IPS-18c (cell line): ENCODE results near the gene EIF3A.
"Not testable (repeated sequence)": the region's sequence is repeated elsewhere in the genome, so short reads cannot be mapped to it uniquely, and the experiment has no call there.

Experiments used
- H3K4me3 ChIP-seq: 2 replicates; pipeline ENCODE4 v1.7.0; 2013; ENCODE audit warnings: low read depth, mild to moderate bottlenecking, low read length, moderate library complexity; ENCODE audit not compliant: insufficient read depth
- H3K9me3 ChIP-seq: one replicate; pipeline ENCODE4 v1.6.1; 2013; ENCODE audit warnings: mild to moderate bottlenecking, low read length, moderate library complexity; ENCODE audit not compliant: control insufficient read depth, insufficient read depth

Gene EIF3A

DNA sequence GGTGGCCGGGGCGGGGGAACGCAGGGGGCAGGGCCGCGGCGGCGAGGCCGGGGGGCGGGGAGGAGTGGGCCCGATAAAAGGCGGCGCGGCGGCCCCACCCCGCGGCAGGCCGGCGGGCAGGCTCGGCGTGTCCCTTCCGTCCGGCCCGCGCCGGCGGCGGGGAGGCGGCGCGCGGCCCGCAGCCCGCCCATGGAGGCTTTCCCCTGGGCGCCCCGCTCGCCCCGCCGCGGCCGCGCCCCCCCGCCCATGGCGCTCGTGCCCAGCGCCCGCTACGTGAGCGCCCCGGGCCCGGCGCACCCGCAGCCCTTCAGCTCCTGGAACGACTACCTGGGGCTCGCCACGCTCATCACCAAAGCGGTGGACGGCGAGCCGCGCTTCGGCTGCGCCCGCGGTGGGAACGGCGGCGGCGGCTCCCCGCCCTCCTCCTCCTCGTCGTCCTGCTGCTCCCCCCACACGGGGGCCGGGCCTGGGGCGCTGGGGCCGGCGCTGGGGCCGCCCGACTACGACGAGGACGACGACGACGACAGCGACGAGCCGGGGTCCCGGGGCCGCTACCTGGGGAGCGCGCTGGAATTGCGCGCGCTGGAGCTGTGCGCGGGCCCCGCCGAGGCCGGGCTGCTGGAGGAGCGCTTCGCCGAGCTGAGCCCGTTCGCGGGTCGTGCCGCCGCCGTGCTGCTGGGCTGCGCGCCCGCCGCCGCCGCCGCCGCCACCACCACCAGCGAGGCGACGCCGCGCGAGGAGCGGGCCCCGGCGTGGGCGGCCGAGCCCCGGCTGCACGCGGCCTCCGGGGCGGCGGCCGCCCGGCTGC lies 50.8 kb downstream of the EIF3A start, which contains the start of gene NANOS1:
TSS of gene NANOS1 (plus strand) at position 102 of the 808 bp plus-strand sequence. CDS start at position 190, 88 bp downstream.
- Histone ChIP-seq H3K9me3 (no peaks in the 10 kb centered on the region), H3K4me3 (peak within 1 kb of the TSS; percentile 52)

DNA sequence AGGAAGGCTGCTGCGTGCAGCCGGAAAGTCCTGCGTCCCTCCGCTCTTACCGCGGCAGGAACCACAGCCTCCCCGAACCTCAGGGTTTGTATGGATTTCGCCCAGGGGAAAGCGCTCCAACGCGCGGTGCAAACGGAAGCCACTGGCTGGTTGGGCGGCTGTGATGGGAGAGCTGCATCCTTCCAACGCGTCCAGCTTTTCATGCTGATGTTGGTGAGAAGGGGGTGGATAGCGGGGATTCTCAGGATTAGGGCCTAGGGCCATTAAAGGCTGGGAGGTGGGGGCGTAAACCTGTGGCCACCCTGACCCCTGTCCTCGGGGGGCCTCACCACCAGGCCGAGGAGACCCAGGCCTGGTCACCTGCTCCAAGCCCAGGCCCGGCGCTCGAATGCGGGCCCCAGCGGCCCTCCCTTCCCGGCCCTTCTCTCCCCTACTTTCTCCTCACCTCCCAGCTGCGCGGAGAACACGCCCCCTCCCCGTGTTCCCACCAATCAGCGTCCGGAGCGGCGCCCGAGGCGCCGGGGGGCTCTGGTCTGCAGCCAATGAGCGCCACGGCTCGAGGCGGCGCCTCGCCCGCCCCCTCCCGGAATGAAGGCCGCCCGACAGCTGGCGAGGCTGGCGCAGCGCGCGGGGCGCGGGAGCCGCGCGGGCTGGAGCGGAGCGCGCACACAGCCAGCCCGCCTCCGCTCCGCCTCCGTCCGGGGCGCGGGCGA lies 51.6 kb downstream of the EIF3A start:
- Histone ChIP-seq H3K4me3 (peak overlapping the region; percentile 49), H3K9me3 (no peaks in the 10 kb centered on the region)

DNA sequence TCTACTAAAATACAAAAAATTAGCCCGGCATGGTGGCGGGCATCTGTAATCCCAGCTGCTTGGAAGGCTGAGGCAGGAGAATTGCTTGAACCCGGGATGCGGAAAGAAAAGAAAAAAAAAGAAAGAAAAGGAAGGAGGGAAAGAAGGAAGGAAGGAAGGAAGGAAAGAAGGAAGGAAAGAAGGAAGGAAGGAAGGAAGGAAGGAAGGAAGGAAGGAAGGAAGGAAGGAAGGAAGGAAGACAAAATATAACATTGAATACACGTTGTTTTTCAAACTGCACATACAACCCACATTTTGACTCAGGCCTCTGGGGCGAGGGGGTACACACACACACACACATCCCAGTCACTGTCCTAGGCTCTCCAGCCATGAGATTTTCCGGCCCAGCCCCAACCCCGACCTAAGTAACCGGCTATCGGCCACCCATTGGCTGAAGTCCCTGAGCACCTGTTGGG lies 52.1 kb downstream of the EIF3A start:
- H3K4me3 ChIP-seq = peak overlapping the region; percentile 49; the same call in 1 of the 2 replicates

DNA sequence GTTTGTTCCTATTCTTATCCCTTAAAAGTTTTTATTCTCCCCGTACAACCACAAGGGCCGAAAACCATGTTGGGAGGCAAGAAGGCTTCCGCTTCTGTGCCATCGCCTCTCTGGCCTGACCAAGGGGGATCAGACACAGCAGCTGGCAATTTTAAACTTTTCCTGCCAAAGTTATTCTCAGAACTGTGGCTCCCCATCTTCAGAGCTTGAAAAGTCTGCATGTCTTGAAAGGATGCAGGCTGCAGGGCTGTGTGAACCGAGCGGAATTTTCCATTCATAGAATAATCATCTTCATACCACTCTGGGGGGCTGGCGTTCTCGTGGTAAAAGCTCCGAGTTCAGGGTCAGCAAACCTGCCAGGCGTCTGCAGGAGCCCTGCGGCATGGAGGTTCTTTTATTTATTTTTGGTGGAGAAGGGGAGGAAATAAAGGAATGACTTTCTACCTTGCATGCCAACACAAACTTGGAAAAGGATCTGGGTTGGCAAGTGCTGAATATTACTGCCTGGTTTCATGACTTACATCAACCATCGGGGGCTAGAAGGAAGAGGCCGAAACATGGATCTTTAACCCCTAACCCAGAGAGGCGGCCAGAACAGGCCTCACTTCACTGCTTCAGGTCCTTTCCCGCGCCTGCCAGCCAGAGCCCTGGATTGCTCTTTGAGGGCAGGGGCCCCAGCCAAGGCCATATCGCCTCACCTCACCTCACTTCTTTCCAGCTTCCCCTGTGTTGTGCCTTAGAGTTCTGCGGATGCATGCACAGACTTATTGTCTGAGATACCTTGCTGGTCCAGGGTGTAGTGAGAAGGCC lies 54.1 kb downstream of the EIF3A start:
- Histone ChIP-seq H3K4me3 (no peak overlapping the region), H3K9me3 (no peaks in the 10 kb centered on the region)

More for the DNA sequence above, 52.1 kb downstream of the EIF3A start:
- not testable (repeated sequence) for H3K9me3 ChIP-seq

DNA sequence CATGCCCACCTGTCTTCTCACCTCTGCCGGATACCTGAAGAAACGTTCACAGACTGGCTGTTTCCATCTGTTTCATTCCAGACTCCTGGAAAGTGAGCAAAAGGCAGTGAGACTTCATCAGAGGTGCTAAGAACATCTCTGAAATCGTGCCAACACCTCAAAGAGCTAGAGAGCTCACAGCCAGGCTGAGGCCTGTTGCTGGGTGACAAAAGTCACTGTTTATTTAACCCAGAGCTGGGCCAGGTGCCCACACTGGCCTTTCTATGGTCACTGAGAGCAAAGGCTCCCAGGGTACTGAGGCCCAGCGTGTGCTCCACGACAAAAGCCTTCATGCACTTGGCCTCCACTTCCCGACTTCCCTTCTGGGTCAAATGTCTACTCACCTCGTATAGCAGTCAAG lies 54.8 kb downstream of the EIF3A start:
- H3K4me3 ChIP-seq = no peak overlapping the region

DNA sequence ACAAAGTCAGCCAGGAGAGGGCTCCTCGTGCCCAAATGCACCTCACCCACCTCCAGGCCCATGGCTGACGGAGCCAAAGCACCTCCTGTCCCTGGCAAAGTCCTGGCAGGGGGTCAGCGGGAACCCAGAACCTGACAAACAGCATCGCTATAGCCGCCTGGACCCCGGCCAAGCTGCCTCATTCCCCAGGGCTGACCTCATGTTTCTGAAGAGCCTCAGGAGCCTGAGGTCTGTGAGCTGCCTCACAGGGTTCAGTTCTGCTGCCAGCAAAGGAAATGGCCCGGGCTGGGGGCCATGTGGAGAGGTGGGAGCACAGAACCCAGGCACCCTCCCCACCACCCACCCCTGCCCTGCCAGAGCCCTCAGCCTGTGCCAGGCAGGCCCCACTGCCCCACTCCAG lies 55.3 kb downstream of the EIF3A start:
- H3K4me3 ChIP-seq = no peak overlapping the region
- no peaks in the 10 kb centered on the region for H3K9me3 ChIP-seq

More for the DNA sequence above, 54.8 kb downstream of the EIF3A start:
- H3K9me3 ChIP-seq = no peaks in the 10 kb centered on the region

DNA sequence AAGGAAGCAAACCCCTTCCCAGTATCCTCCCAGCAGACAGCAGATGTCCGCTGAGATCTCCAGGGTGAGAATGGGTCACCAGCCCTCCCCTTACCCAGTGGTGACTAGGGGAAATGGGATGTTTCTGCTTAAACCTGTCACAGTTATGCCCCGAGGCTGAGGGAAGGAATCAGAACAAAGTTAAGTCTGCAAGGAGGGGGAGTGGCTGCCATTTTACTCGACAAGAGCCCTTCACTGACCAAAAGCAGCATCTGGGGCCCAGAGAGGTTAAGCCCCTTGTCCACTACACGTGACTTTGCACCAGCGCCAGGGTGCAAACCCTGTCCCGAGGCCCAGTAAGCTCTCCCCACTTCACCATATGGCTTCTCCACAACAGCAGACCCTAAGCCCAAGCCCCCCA lies 55.7 kb downstream of the EIF3A start:
- H3K4me3 ChIP-seq = no peak overlapping the region
- H3K9me3 ChIP-seq = no peaks in the 10 kb centered on the region

DNA sequence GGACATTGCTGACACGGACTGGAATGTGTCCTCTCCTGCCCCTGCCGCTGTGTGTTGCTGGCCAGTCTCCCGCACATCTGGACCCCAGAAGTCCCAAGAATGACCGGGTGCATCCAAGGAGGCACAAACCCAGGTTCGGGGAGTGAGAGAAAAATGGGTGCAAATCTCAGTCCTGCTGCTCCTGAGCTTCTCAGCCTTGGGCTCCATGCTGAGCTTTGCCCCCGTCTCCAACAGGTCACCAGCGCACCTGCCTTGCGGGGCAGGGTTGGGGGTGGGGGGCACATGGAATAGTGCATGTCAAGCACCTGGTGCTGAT lies 57.1 kb downstream of the EIF3A start:
- Histone ChIP-seq H3K4me3 (no peak overlapping the region), H3K9me3 (no peaks in the 10 kb centered on the region)

DNA sequence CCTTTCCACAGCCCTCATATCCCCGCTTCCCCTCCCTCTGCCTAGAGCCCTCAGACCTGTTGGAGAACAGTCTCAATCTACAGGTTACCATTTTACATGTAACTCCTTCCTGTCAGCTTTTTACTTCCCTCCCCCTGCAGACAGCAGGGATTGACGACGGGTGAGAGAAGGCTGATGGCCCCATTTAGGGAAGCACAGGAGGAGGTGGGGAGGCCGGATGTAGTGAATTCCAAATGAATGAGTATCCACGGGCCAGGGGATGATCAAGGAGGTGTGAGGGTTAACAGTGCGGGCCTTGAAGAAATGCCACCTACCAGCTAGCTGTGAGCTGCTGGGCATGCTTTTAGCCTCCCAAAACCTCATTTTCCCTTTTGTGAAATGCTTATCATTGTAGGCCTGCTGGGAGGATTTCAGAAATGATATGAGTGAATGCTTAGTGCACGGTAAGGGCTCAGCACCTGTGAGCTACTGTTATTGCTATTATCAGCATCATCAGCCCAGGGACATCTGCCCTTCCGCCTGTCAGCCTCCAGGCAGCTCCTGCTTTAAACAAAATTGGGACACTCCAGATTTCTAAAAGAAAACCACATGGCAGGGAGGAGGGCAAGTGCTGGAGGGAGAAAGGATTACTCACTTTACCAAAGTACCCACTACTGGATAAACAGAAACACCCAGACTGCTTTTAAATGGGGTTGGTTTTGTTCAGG lies 57.6 kb downstream of the EIF3A start:
- H3K4me3 ChIP-seq = no peak overlapping the region

DNA sequence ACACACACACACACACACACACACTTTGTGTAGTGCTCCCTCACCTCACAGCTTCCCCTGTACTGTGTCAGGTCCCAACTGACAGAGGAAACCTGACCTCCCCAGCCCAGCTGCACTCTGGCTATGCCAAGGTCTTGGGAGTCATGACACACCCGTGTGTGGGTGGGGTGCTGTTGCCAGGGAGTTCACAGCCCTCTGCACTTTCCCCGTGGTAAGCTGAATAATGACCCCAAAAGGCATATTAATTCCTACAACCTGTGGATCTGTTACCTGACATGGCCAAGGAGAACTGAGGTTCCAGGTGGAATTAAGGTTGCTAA lies 60.0 kb downstream of the EIF3A start:
- no peaks in the 10 kb centered on the region for H3K9me3 ChIP-seq
- no peak overlapping the region for H3K4me3 ChIP-seq

More for the DNA sequence above, 57.6 kb downstream of the EIF3A start:
- H3K9me3 ChIP-seq = no peaks in the 10 kb centered on the region

DNA sequence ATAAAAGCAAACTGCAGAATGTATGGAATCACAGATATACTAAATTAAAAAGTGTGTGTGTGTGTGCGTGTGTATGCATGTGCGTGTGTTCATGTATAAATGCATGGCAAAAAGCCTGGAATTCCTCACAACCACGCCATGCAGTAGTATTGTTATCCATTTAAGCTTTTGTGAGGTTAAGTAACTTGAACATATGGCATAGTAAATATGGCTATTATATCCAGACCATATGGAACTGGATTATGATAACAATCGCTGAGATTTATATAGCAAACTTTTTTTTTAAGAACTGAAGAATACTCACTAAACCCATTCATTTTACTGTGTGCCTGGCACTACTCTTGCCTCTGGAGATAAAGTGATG lies 73.4 kb downstream of the EIF3A start:
- Histone ChIP-seq H3K9me3 (no peaks in the 10 kb centered on the region), H3K4me3 (no peak overlapping the region)

DNA sequence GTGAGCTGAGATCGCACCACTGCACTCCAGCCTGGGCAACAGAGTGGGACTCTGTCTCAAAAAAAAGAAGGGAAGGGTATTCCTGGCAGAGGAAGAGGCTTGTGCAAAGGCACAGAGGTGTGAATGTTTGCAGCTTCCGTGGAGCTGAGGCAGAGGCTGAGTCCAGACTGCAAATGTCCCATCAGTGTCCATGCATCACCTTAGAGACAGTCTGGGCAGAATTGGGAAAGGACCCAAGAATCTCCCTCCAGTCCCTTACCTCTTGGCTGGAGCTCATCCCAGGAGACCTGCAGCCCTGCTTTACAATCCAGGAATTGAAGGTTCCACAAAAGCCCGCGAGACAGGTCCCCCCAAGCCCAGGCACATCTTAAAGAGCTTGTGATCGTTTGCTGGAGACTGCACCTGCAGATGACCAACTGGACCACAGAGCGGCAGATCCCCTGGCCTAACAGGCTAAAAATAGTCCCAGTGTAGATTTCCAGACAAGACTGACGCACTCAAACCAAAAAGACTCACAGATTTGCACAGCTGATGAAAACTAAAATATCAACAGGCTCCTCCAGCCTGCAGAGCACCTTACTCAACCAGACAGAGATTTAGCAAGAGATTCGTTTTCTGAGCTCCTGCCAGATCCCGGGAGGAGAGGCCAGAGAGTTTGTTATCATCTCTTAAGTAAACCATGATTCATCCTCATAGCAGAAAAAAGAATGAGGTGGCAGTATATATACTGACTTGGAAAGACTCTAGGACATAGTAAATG lies 74.0 kb downstream of the EIF3A start:
- H3K9me3 ChIP-seq = no peaks in the 10 kb centered on the region
- no peak overlapping the region for H3K4me3 ChIP-seq

DNA sequence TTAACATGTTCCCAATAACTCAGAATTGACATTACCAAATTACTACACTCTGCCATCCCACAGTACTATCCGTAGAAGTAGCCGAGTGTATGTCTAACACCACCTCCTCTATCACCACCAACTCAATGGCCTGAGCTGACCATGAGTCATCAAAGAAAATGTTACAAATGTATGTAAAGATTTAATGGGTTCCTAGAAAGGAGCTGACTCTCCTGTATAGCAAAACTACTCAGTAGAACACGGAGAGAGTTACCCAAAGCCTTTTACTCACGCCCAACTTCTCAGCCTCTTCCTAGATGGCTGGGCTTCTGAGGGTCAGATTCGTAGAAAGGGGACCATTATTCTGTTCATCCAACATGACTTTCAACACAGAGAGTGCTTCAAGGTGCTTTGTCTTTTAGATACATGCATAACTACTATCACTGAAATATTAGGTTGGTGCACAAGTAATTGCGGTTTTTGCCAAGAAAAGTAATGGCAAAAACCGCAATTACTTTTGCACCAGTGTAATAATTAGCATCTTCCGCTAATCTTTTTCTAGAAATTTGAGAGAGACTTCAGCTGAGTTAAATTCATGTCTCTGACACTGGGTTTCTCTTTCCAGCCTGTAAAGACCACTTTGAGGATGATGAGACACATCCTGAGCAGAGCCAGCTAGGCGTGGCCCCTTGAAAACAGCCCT lies 75.1 kb downstream of the EIF3A start:
- Histone ChIP-seq H3K4me3 (no peak overlapping the region), H3K9me3 (no peaks in the 10 kb centered on the region)

DNA sequence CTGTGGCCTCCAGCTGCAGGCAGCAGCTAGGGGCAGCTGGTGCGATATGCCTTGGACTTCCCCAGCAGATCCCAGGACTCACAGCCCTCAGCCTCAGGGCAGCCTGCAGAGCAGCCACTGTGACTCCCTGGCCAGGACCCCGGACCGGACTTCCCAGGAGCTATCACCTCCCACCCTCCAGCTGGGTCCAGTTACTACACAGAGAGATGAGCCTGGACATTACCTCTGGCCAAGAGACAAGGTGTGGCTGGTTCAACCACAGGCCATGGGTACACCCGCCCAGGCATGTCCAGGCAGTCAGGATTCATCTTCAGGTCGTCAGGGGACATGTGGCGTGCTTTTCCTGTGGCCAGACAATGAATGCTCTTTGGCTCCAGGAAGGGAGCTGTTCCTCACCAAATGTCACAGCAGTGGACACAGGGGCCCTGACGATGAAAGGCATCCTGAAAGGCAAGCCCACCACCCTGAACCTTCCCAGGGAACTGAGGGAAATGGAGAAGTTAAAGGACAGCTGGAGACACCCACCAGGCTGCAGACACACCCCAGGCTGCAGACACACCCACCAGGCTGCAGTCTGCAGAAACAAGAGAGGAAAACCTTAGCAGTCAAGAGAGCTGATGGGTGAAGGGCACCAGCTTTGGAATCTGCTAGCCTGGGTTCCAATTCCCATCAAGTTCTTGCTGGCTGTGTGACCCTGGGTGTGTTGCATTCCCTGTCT lies 76.9 kb downstream of the EIF3A start:
- Histone ChIP-seq H3K4me3 (no peak overlapping the region), H3K9me3 (no peaks in the 10 kb centered on the region)

DNA sequence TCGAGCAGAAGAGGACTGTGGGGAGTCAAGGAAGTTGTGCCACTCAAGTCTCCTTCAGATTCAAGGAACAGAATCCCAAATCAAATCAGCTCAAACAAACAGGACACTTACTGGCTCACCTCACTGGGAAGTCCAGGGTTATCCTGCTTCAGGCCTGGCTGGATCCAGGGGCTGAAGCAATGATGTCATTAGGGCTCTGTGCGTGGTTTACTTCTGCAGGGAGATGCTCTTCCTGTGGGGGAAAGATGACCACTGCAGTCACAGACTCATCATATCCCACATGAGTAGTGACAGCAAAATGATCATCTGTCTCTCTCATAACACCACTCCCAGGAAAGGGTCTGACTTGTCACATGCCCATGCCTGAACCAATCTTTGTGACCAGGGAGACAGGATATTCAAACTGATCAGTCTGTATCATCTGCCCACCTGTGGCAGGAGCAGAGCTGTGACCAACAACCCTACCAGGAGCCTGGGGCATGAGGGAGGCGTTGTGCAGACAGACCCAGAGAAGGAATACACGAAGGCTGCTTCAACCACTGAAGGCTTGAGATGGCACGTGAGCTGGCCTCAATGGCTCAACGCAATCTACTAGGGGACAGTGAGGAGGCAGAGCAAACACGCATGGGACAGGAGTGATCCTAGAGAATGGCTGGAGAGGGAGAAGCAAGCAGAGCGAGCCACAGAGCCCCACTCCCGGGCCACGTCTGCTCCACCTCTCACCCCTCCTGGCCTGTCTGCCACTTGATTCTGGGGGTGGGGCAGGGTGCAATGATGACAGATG lies 78.7 kb downstream of the EIF3A start:
- H3K9me3 ChIP-seq = no peaks in the 10 kb centered on the region
- H3K4me3 ChIP-seq = no peak overlapping the region
